Measurements from ENCODE around the gene CLP1. TPM values are rescaled to one million over a fixed set of nuclear protein-coding genes. Genes with fewer than 3 reads are reported as not detected.

CLP1 gene
- total RNA-seq, 1 donor from 2014 or later = 20.7 TPM

DNA sequence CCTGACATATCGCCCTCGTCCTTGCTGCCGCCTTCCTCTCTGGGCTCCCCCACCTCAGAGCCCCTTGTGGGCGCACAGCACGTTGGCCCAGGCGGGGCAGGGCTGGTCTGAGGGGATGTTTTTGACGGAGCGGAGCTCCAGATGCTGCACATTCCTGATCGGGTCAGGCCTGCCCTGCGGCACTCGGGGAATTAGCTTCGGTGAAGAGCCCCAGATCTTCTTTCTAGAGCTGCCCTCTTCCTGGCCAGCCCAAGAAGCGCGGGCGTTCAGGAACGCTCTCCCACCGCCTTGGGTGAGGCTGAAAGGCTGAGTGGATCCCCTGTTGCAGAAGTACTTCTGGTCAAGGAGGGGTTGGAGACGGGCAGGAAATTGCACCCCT lies 19.9 kb upstream of the CLP1 start:
- DNase-seq (ENCODE audit: extremely low spot score, unreplicated experiment) = peak; percentile 82
- H3K36me3 Mint-ChIP-seq = peaks cover 9% of the 10 kb centered on the region
- peaks cover 26% of the 10 kb centered on the region for H3K4me1 Mint-ChIP-seq (ENCODE audit: unreplicated experiment)
- TF ChIP-seq, protein P1, sequence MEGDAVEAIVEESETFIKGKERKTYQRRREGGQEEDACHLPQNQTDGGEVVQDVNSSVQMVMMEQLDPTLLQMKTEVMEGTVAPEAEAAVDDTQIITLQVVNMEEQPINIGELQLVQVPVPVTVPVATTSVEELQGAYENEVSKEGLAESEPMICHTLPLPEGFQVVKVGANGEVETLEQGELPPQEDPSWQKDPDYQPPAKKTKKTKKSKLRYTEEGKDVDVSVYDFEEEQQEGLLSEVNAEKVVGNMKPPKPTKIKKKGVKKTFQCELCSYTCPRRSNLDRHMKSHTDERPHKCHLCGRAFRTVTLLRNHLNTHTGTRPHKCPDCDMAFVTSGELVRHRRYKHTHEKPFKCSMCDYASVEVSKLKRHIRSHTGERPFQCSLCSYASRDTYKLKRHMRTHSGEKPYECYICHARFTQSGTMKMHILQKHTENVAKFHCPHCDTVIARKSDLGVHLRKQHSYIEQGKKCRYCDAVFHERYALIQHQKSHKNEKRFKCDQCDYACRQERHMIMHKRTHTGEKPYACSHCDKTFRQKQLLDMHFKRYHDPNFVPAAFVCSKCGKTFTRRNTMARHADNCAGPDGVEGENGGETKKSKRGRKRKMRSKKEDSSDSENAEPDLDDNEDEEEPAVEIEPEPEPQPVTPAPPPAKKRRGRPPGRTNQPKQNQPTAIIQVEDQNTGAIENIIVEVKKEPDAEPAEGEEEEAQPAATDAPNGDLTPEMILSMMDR (conservative IDR thresholded peaks at IDR 0.05) = no peak
- peak overlapping the region; percentile 98 for H3K27ac Mint-ChIP-seq
- peak overlapping the region; percentile 98 for H3K4me3 Mint-ChIP-seq
- no peaks in the 10 kb centered on the region for H3K9me3 Mint-ChIP-seq
- H3K27me3 Mint-ChIP-seq = no peaks in the 10 kb centered on the region

DNA sequence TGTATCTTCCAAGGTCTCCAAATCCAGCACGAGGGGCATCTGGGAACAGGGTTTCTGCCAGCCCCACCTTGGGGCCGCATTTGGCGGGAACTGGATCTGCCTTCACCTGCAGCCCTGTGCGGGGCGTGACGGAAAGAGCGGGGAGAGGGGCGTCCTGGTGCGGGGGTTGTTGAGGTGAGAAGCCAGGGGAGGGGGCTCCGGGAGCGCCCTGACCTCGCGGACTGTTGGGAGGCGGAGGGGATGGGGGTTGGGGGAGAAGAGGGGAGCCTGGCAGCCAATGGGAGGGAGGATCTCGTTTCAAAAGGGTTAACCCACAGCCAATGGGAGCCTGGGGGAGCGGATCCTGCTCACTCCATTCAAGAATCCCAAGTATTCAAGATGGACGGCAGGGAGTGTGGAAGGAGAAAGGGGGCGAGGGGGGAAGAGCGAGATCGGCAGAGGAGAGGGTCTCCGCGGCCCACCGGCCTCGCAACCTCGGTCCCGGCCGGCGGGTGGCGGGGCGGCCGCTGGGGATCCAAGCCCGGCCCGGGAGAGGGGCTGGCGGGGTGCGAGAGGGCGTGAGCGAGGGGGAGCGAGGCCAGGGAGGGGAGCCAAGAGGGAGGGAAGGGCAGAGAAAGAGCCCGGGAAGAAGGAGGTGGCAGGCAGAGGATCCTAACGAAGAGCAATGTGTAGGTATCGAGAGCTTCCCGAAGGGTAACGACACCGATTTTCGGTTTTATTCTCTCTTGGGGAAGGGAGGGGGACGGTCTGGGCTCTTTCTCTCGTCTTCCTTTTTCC lies 19.4 kb upstream of the CLP1 start:
- no peaks in the 10 kb centered on the region for H3K9me3 Mint-ChIP-seq
- DNase-seq (ENCODE audit: extremely low spot score, unreplicated experiment) = peak; percentile 84
- H3K4me1 Mint-ChIP-seq (ENCODE audit: unreplicated experiment) = peaks cover 29% of the 10 kb centered on the region
- peak overlapping the region; percentile 98 for H3K27ac Mint-ChIP-seq
- H3K4me3 Mint-ChIP-seq = peak overlapping the region; percentile 98
- TF ChIP-seq, protein P1 (conservative IDR thresholded peaks at IDR 0.05) = no peak
- no peaks in the 10 kb centered on the region for H3K27me3 Mint-ChIP-seq
- peaks cover 10% of the 10 kb centered on the region for H3K36me3 Mint-ChIP-seq

DNA sequence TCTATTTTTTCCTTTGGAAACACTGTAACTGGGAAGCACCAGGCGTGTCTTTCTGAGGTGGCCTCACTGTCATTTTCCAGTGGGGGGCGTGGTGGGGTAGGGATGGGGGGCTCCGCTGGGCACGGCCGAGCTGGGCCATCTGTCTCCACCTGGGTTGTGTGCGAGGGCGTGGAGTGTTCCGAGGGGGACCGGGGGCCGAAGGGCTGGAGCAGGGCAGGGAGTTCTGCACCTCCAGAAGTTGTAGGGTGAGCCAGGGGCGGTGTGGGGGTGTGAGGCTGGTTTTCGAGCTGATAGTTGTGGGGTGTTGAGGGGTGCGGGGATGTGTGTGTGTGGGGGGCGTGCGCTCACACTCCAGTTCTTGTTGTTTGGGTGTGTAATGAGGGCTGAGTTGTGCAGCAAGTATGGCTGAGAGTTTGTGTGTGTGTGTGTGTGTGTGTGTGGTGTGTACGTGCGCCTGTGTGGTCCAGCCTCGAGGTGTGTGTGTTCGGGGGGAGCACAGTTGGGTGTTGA lies 18.7 kb upstream of the CLP1 start:
- H3K9me3 Mint-ChIP-seq = no peaks in the 10 kb centered on the region
- H3K27ac Mint-ChIP-seq = peak overlapping the region; percentile 98
- H3K4me3 Mint-ChIP-seq = peak overlapping the region; percentile 98
- no peak for DNase-seq (ENCODE audit: extremely low spot score, unreplicated experiment)
- TF ChIP-seq, protein P1 (conservative IDR thresholded peaks at IDR 0.05) = no peak
- H3K27me3 Mint-ChIP-seq = no peaks in the 10 kb centered on the region
- peaks cover 16% of the 10 kb centered on the region for H3K36me3 Mint-ChIP-seq
- H3K4me1 Mint-ChIP-seq (ENCODE audit: unreplicated experiment) = peaks cover 36% of the 10 kb centered on the region

DNA sequence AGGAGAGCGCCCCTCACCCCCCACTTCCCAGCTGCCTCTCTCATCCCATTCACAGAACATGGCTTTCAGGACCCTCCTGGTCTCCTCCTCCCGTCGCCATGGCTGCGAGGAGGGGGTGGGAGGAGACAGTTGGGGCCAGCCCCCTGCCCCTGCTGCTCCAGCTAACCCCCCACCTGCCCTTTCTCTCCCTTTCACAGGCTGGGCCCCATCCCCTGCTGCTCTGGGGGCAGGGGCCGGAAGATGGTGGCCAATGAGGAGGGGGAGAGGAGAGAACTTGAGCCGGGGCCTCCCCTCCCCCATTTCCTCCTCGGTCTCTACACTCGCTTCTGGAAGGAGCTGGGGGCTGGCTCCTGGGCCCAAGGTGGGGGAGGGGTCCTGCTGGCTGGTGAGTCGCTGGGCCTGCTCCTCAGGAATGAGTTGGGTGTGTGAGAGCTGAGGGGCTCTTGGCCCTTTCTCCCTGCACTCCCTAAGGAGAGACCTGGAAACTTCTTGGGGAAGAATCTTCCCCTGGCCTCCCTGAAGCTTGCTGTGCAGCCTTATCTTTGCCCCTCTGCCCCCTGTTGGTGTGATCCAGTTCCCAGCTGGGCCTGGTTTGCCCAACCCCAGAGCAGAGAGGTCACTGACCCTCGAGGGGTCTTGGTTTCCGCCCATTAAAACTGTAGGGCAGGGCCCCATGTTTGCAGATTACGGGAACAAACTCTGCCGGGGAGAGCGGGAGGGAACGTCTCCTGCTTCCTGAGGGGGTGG lies 18.1 kb upstream of the CLP1 start:
- TF ChIP-seq, protein P1 (conservative IDR thresholded peaks at IDR 0.05) = peak; percentile 40
- DNase-seq (ENCODE audit: extremely low spot score, unreplicated experiment) = peak; percentile 96
- Mint-ChIP-seq H3K4me3 (peak overlapping the region; percentile 98), H3K27me3 (no peaks in the 10 kb centered on the region), H3K36me3 (peaks cover 17% of the 10 kb centered on the region), H3K9me3 (no peaks in the 10 kb centered on the region), H3K4me1 (ENCODE audit: unreplicated experiment) (peaks cover 38% of the 10 kb centered on the region), H3K27ac (peak overlapping the region; percentile 98)

DNA sequence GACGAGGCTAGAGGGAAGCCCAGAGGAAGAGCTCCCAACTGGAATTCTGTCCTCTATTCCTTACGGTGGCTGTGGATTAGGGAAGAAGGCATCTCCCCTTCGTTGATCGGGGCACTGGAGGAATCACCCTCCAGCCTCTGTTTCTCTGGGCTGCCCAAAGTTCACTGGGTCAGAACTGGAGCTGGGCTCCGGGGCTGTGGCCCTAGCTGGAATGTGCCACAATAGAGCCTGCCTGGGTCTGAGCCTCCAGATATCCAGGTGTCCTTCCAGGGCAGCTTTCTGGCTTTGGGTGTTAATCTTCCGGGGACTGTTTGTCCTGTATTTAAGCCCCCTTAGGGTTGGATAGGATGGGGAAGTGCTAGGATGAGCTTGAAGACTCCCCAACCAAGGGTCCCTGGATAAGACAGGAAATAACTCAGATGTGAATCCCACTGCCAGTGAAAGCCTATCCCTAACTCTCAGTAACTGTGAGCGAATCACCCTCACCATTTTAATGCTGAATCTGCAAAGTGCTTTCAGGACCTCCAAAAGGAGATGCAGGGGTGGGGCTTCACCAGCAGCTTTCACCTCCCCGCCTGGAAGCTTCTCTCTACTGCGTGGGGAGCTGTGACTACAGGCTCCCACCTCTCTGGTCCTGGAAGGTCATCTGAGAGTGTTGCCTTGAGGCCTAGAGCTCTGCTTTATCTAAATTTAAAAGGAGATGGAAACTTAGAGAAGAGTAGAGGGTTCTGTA lies 17.3 kb upstream of the CLP1 start:
- Mint-ChIP-seq H3K27me3 (no peaks in the 10 kb centered on the region), H3K36me3 (peaks cover 17% of the 10 kb centered on the region), H3K27ac (peak overlapping the region; percentile 98), H3K9me3 (no peaks in the 10 kb centered on the region), H3K4me3 (peak overlapping the region; percentile 98), H3K4me1 (ENCODE audit: unreplicated experiment) (peaks cover 44% of the 10 kb centered on the region)
- no peak for DNase-seq (ENCODE audit: extremely low spot score, unreplicated experiment)
- TF ChIP-seq, protein P1 (conservative IDR thresholded peaks at IDR 0.05) = no peak
